ENCODE results near the gene GATM. TPM values are rescaled to one million over a fixed set of nuclear protein-coding genes. Genes with fewer than 3 reads are reported as not detected.

The GATM gene
- total RNA-seq, 1 donor from 2014 or later: 15.7 TPM

DNA sequence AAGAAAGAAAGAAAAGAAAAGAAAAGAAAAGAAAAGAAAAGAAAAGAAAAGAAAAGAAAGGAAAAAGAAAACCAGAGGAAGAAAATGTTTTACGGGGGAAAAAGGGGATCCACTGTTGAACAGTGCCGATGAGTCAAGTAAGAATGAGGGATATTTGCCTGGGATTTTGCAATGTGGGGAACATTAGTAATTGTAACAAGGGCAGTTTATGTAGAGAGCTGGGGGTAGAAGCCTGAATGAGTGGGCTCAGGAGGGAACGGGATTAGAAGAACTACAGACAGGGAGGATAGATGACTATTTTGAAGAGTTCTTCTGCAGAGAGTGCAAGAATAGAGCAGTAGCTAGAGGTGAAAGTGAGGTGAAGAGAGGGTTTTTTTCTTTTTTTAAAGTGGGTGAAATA, 28.7 kb downstream of the GATM start:
- H3K4me3 Mint-ChIP-seq: no peak overlapping the region
- no peak for DNase-seq
- H3K27me3 Mint-ChIP-seq: peaks cover 31% of the 10 kb centered on the region
- no peak overlapping the region for H3K27ac Mint-ChIP-seq
- ChIA-PET POLR2A (interaction anchor here (0.6 kb wide), 1 partner anchor 30 kb away, joined by 6 read pairs; no protein-coding TSS in a partner anchor), CTCF (no interaction called here)
- TF ChIP-seq CTCF (IDR thresholded peaks at IDR 0.05): no peak
- no peaks in the 10 kb centered on the region for H3K9me3 Mint-ChIP-seq
- H3K36me3 Mint-ChIP-seq (ENCODE audit: low read depth): no peaks in the 10 kb centered on the region
- intact Hi-C loops (cut with micrococcal nuclease): no loop called here
- no peak for ATAC-seq (ENCODE audit: low read depth)
- no peaks in the 10 kb centered on the region for H3K4me1 Mint-ChIP-seq

- no peaks in the 10 kb centered on the region for H3K4me1 Mint-ChIP-seq
- no peak for TF ChIP-seq CTCF (IDR thresholded peaks at IDR 0.05)
- no peaks in the 10 kb centered on the region for H3K9me3 Mint-ChIP-seq
- ChIA-PET POLR2A (no interaction called here), CTCF (no interaction called here)
- H3K27ac Mint-ChIP-seq: no peak overlapping the region
- ATAC-seq (ENCODE audit: low read depth): no peak
- intact Hi-C loops (cut with micrococcal nuclease): no loop called here
- DNase-seq: no peak
- H3K36me3 Mint-ChIP-seq (ENCODE audit: low read depth): no peaks in the 10 kb centered on the region
- no peak overlapping the region for H3K4me3 Mint-ChIP-seq
- peaks cover 31% of the 10 kb centered on the region for H3K27me3 Mint-ChIP-seq
Measured at GRCh38 chr15:45347989-45348388, 30.4 kb downstream of the GATM start.

- CTCF ChIA-PET: no interaction called here
- Mint-ChIP-seq H3K4me1 (no peaks in the 10 kb centered on the region), H3K27me3 (peaks cover 31% of the 10 kb centered on the region), H3K36me3 (ENCODE audit: low read depth) (no peaks in the 10 kb centered on the region), H3K4me3 (no peak overlapping the region), H3K9me3 (no peaks in the 10 kb centered on the region), H3K27ac (no peak overlapping the region)
- no peak for TF ChIP-seq CTCF (IDR thresholded peaks at IDR 0.05)
- DNase-seq (no peak), ATAC-seq (ENCODE audit: low read depth) (no peak)
- intact Hi-C loops (cut with micrococcal nuclease): no loop called here
- POLR2A ChIA-PET: no interaction called here
Measured at GRCh38 chr15:45347033-45347432, 31.3 kb downstream of the GATM start.

DNA sequence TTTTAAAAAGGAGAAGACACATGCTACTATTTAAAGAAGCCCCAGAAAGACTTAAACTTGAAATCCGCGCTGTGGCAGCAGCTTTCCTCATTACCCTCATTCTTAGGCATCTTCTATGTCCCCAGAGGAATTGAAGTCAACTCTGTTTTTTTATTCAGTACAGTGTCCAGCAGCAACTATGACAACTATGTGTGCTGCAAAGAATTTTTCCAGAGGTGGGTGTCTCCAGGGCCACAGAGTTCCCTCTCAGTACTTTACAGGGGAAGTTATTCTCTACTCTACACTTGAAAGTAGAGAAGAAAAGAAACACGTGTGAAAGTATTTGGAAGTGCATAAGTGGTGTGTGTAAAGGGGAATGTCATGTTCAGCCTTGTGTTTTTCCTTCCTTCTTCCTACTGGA, 32.0 kb downstream of the GATM start:
- Mint-ChIP-seq H3K27me3 (peaks cover 31% of the 10 kb centered on the region), H3K4me1 (no peaks in the 10 kb centered on the region), H3K36me3 (ENCODE audit: low read depth) (no peaks in the 10 kb centered on the region), H3K4me3 (no peak overlapping the region), H3K9me3 (no peaks in the 10 kb centered on the region), H3K27ac (no peak overlapping the region)
- CTCF ChIA-PET: no interaction called here
- ATAC-seq (ENCODE audit: low read depth) (no peak), DNase-seq (no peak)
- POLR2A ChIA-PET: no interaction called here
- no peak for TF ChIP-seq CTCF (IDR thresholded peaks at IDR 0.05)
- intact Hi-C loops (cut with micrococcal nuclease): no loop called here

- H3K36me3 Mint-ChIP-seq (ENCODE audit: low read depth): no peaks in the 10 kb centered on the region
Measured at GRCh38 chr15:45343258-45343860, 35.0 kb downstream of the GATM start.

More at GRCh38 chr15:45343258-45343860, 35.0 kb downstream of the GATM start:
- intact Hi-C loops (cut with micrococcal nuclease): no loop called here
- Mint-ChIP-seq H3K27me3 (peaks cover 19% of the 10 kb centered on the region), H3K9me3 (no peaks in the 10 kb centered on the region), H3K4me1 (no peaks in the 10 kb centered on the region), H3K4me3 (no peak overlapping the region), H3K27ac (no peak overlapping the region)
- ATAC-seq (ENCODE audit: low read depth) (no peak), DNase-seq (no peak)
- TF ChIP-seq CTCF (IDR thresholded peaks at IDR 0.05): no peak
- ChIA-PET POLR2A (no interaction called here), CTCF (interaction anchor here (1.1 kb wide), 1 partner anchor 56 kb away, joined by 3 read pairs; no protein-coding TSS in a partner anchor)

All from activated B cell treated with CpG ODN at 0.5 μM for 24 hours (primary cell).